ENCODE results near the gene KDM4D. TPM values are rescaled to one million over a fixed set of nuclear protein-coding genes. Genes with fewer than 3 reads are reported as not detected.

KDM4D gene
- under 1 TPM in 1 of 2 donors, not detected in 1; 0.78 TPM for total RNA-seq

DNA sequence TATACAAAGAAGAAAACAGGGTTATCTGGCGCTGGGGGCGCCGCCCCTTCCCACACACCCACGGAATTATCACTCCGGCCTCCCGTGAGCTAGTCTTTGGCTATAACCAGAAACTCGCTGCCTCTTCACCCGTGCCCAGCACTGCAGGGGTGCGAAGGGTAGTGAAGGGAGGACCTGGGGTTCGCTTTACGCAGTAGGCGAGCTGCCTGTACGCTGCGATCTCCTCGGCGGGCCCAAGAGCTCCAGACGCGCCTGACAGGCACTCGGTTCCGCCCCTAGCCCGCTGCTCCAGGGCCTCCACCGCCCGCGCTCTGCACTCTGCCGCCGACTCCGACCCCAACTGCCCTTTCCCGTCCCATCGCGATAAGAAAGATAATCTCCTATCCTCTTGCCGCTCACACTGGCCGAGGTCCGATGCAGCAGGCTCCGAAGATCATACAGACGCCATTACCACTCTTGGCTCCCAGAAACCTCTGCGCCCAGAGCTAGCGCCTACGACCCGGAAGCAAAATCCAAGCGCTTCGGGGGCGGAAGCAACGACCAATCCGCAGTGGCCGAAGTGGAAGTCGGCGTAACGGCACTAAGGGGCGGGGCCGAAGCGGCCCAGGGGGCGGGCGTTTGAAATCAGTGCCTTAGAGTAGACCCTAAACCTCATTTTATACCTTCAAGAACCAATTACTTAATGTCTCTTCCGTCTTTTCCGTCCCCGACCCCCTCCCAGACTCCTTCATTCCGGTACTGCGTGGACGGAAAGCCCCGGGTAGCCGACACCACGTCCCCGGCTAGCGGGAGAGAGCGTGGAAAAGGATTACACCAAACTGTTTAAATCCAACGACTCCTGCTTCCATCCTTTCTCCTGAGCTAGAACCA, at the start of gene KDM4D, which contains the start of gene CWC15:
Gene KDM4D, plus strand, starts transcription at position 611 of the 870 bp plus-strand sequence. CDS start 23,664 bp downstream, outside the sequence.
Gene CWC15, minus strand, starts transcription at position 458 of the 870 bp plus-strand sequence. CDS start 1,371 bp downstream, outside the sequence.
- Histone ChIP-seq H3K36me3 (replicated peaks in 1 of 2; ENCODE audit: insufficient read depth in 1 of 2, low read depth in 2 of 2) (peaks cover 4 to 18% of the 10 kb centered on the region in 2 donors), H3K27me3 (no peaks in the 10 kb centered on the region), H3K4me1 (peaks cover 19% of the 10 kb centered on the region), H3K9me3 (no peaks in the 10 kb centered on the region), H3K4me3 (peak within 1 kb of the TSS; percentile 63 to 79), H3K27ac (peak within 1 kb of the TSS in 3 of 4 donors; percentile 70 to 79 (median 77))
- ATAC-seq (peak; percentile 100), DNase-seq (peak; percentile 92 to 94 (median 94))
- intact Hi-C loops (cut with DNase I), result loop anchor here (10.0 kb wide), 1 partner anchor 791 kb away; no protein-coding TSS in a partner anchor
- 1% methylated on average over 50 to 65 of the region's 66 CpGs for WGBS, 2 donors
- TF ChIP-seq POLR2A (IDR thresholded peaks at IDR 0.05), result peak; percentile 29 to 77 (median 77)
- TF ChIP-seq, protein P1, sequence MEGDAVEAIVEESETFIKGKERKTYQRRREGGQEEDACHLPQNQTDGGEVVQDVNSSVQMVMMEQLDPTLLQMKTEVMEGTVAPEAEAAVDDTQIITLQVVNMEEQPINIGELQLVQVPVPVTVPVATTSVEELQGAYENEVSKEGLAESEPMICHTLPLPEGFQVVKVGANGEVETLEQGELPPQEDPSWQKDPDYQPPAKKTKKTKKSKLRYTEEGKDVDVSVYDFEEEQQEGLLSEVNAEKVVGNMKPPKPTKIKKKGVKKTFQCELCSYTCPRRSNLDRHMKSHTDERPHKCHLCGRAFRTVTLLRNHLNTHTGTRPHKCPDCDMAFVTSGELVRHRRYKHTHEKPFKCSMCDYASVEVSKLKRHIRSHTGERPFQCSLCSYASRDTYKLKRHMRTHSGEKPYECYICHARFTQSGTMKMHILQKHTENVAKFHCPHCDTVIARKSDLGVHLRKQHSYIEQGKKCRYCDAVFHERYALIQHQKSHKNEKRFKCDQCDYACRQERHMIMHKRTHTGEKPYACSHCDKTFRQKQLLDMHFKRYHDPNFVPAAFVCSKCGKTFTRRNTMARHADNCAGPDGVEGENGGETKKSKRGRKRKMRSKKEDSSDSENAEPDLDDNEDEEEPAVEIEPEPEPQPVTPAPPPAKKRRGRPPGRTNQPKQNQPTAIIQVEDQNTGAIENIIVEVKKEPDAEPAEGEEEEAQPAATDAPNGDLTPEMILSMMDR (IDR thresholded peaks at IDR 0.05), result no peak

- intact Hi-C loops (cut with DNase I), result no loop called here
- Histone ChIP-seq H3K36me3 (replicated peaks in 1 of 2; ENCODE audit: insufficient read depth in 1 of 2, low read depth in 2 of 2) (no peaks in the 10 kb centered on the region), H3K27me3 (no peaks in the 10 kb centered on the region), H3K4me3 (no peak overlapping the region), H3K4me1 (peaks cover 13% of the 10 kb centered on the region), H3K9me3 (no peaks in the 10 kb centered on the region), H3K27ac (no peak overlapping the region)
- WGBS, 2 donors, result 61 to 69% methylated on average over 6 of the region's 6 CpGs
- DNase-seq, result no peak
- ATAC-seq, result no peak
- TF ChIP-seq, protein P1 (IDR thresholded peaks at IDR 0.05), result no peak
- TF ChIP-seq POLR2A (IDR thresholded peaks at IDR 0.05), result no peak
These were observed 49.3 kb upstream of the KDM4D start for GRCh38 chr11:94924171-94924572.

DNA sequence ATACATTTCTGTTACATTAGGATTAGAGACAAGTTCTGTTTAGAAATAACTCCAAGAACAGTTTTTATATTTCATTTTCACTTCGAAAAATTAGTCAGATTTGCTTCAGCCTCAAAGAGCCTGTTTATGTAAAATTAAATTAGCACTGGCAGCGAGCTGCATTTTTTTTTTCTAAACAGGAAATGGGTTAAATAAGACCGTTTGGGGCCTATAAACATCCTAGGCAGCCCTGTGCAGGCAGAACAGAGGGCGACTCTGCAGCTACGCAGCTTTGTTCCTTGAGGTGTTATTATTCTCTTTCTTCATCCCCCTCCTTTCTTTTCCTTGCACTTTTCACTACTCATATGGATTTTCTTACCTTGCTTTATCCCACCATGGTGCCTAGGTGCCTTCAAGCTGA, 48.9 kb upstream of the KDM4D start:
- WGBS, 2 donors, result 52 to 66% methylated on average over 5 of the region's 5 CpGs
- no peak for TF ChIP-seq POLR2A (IDR thresholded peaks at IDR 0.05)
- TF ChIP-seq, protein P1 (IDR thresholded peaks at IDR 0.05), result no peak
- ATAC-seq (no peak), DNase-seq (no peak)
- no peak overlapping the region for H3K4me3 ChIP-seq
- H3K9me3 ChIP-seq, result no peaks in the 10 kb centered on the region
- peaks cover 13% of the 10 kb centered on the region for H3K4me1 ChIP-seq
- H3K27ac ChIP-seq, result no peak overlapping the region
- H3K27me3 ChIP-seq, result no peaks in the 10 kb centered on the region
- intact Hi-C loops (cut with DNase I), result no loop called here
- H3K36me3 ChIP-seq (replicated peaks in 1 of 2; ENCODE audit: insufficient read depth in 1 of 2, low read depth in 2 of 2), result no peaks in the 10 kb centered on the region

- WGBS, 2 donors, result 43 to 52% methylated on average over 7 of the region's 7 CpGs
- H3K4me1 ChIP-seq, result peaks cover 13% of the 10 kb centered on the region
These were observed 47.9 kb upstream of the KDM4D start for GRCh38 chr11:94925422-94926270.

More at GRCh38 chr11:94925422-94926270, 47.9 kb upstream of the KDM4D start:
- intact Hi-C loops (cut with DNase I), result no loop called here
- Histone ChIP-seq H3K9me3 (no peaks in the 10 kb centered on the region), H3K4me3 (no peak overlapping the region), H3K27me3 (no peaks in the 10 kb centered on the region), H3K36me3 (replicated peaks in 1 of 2; ENCODE audit: insufficient read depth in 1 of 2, low read depth in 2 of 2) (no peaks in the 10 kb centered on the region), H3K27ac (peak overlapping the region; percentile 32 to 62 (median 51))
- ATAC-seq (no peak), DNase-seq (no peak)
- no peak for TF ChIP-seq POLR2A (IDR thresholded peaks at IDR 0.05)
- TF ChIP-seq, protein P1 (IDR thresholded peaks at IDR 0.05), result no peak

Measured in body of pancreas (tissue), 4 donors.